ENCODE results near the gene SLIT3. TPM values are rescaled to one million over a fixed set of nuclear protein-coding genes. Genes with fewer than 3 reads are reported as not detected.

SLIT3 gene
- total RNA-seq, 1 donor from 2014 or later, result 5.0 TPM

- DNase-seq (ENCODE audit: low read depth), result no peak
- Histone ChIP-seq H3K36me3 (ENCODE audit: control insufficient read depth, insufficient read depth, low read length) (no peaks in the 10 kb centered on the region), H3K4me3 (ENCODE audit: low read depth, low read length) (no peak overlapping the region), H3K27me3 (ENCODE audit: control insufficient read depth, insufficient read depth, low read length) (no peaks in the 10 kb centered on the region)
- TF ChIP-seq CTCF (IDR thresholded peaks at IDR 0.05; ENCODE audit: insufficient read depth, low read length, poor library complexity, severe bottlenecking), result no peak
These were observed 287.1 kb downstream of the SLIT3 start for GRCh38 chr5:169013846-169014245.

- H3K27me3 ChIP-seq (ENCODE audit: control insufficient read depth, insufficient read depth, low read length), result no peaks in the 10 kb centered on the region
- no peak for TF ChIP-seq CTCF (IDR thresholded peaks at IDR 0.05; ENCODE audit: insufficient read depth, low read length, poor library complexity, severe bottlenecking)
- DNase-seq (ENCODE audit: low read depth), result no peak
- H3K4me3 ChIP-seq (ENCODE audit: low read depth, low read length), result no peak overlapping the region
- H3K36me3 ChIP-seq (ENCODE audit: control insufficient read depth, insufficient read depth, low read length), result no peaks in the 10 kb centered on the region
These were observed 287.7 kb downstream of the SLIT3 start for GRCh38 chr5:169013208-169013728.

GRCh38 chr5:169012450-169012849 lies 288.5 kb downstream of the SLIT3 start:
- TF ChIP-seq CTCF (IDR thresholded peaks at IDR 0.05; ENCODE audit: insufficient read depth, low read length, poor library complexity, severe bottlenecking), result no peak
- no peaks in the 10 kb centered on the region for H3K36me3 ChIP-seq (ENCODE audit: control insufficient read depth, insufficient read depth, low read length)
- no peaks in the 10 kb centered on the region for H3K27me3 ChIP-seq (ENCODE audit: control insufficient read depth, insufficient read depth, low read length)
- DNase-seq (ENCODE audit: low read depth), result no peak
- no peak overlapping the region for H3K4me3 ChIP-seq (ENCODE audit: low read depth, low read length)

- H3K36me3 ChIP-seq (ENCODE audit: control insufficient read depth, insufficient read depth, low read length), result no peaks in the 10 kb centered on the region
- no peak for DNase-seq (ENCODE audit: low read depth)
- no peak overlapping the region for H3K4me3 ChIP-seq (ENCODE audit: low read depth, low read length)
- H3K27me3 ChIP-seq (ENCODE audit: control insufficient read depth, insufficient read depth, low read length), result no peaks in the 10 kb centered on the region
- TF ChIP-seq CTCF (IDR thresholded peaks at IDR 0.05; ENCODE audit: insufficient read depth, low read length, poor library complexity, severe bottlenecking), result no peak
These were observed 289.5 kb downstream of the SLIT3 start for GRCh38 chr5:169011451-169011850.

- TF ChIP-seq CTCF (IDR thresholded peaks at IDR 0.05; ENCODE audit: insufficient read depth, low read length, poor library complexity, severe bottlenecking), result no peak
- Histone ChIP-seq H3K36me3 (ENCODE audit: control insufficient read depth, insufficient read depth, low read length) (no peaks in the 10 kb centered on the region), H3K27me3 (ENCODE audit: control insufficient read depth, insufficient read depth, low read length) (no peaks in the 10 kb centered on the region)
These were observed 289.9 kb downstream of the SLIT3 start for GRCh38 chr5:169011009-169011408.

GRCh38 chr5:169009123-169009522 lies 291.8 kb downstream of the SLIT3 start:
- no peaks in the 10 kb centered on the region for H3K36me3 ChIP-seq (ENCODE audit: control insufficient read depth, insufficient read depth, low read length)
- no peaks in the 10 kb centered on the region for H3K27me3 ChIP-seq (ENCODE audit: control insufficient read depth, insufficient read depth, low read length)
- TF ChIP-seq CTCF (IDR thresholded peaks at IDR 0.05; ENCODE audit: insufficient read depth, low read length, poor library complexity, severe bottlenecking), result no peak
- no peak for DNase-seq (ENCODE audit: low read depth)
- no peak overlapping the region for H3K4me3 ChIP-seq (ENCODE audit: low read depth, low read length)

More at GRCh38 chr5:169011009-169011408, 289.9 kb downstream of the SLIT3 start:
- no peak for DNase-seq (ENCODE audit: low read depth)
- no peak overlapping the region for H3K4me3 ChIP-seq (ENCODE audit: low read depth, low read length)
